ENCODE measurements around the gene LTBP1.

GRCh38 chr2:33015421-33016142 lies 68.8 kb downstream of the LTBP1 start:
- TF ChIP-seq TAF1 (IDR thresholded peaks at IDR 0.05; ENCODE audit: borderline replicate concordance, low read depth, low read length) (no peak), POLR2A (IDR thresholded peaks at IDR 0.05; ENCODE audit: low read depth, low read length) (no peak), POLR2AphosphoS5 (IDR thresholded peaks at IDR 0.05; ENCODE audit: low read depth, low read length) (no peak)

All from GM12892 (cell line).